SJSA1 (cell line): Measurements from ENCODE around the gene ANKS3. TPM values are rescaled to one million over a fixed set of nuclear protein-coding genes. Genes with fewer than 3 reads are reported as not detected.

Source experiments
- DNase-seq, 2 experiments: peaks; one replicate each; pipeline ENCODE4 v3.0.0-alpha.2; 2015 to 2020; ENCODE audit warnings: low spot score in 2 of 2, low read depth in 1 of 2
- H3K27ac ChIP-seq: fragments of 250-450 bp; sonication (Bioruptor Pico); 2 replicates; pipeline ENCODE4 v1.5.1; 2020; ENCODE audit warnings: mild to moderate bottlenecking, moderate library complexity
- H3K27me3 ChIP-seq: fragments of 250-450 bp; sonication (Bioruptor Pico); replicated peaks from 2 replicates; pipeline ENCODE4 v1.5.1; 2020; ENCODE audit warnings: mild to moderate bottlenecking, moderate library complexity
- H3K36me3 ChIP-seq: fragments of 250-450 bp; sonication (Bioruptor Pico); 2 replicates; pipeline ENCODE4 v1.5.1; 2020; ENCODE audit warnings: mild to moderate bottlenecking
- H3K4me1 ChIP-seq: fragments of 250-450 bp; sonication (Bioruptor Pico); replicated peaks from 2 replicates; pipeline ENCODE4 v1.6.1; 2021; ENCODE audit warnings: mild to moderate bottlenecking
- H3K4me3 ChIP-seq: fragments of 250-450 bp; sonication (Bioruptor Pico); 2 replicates; pipeline ENCODE4 v1.5.1; 2020; ENCODE audit warnings: mild to moderate bottlenecking
- H3K9me3 ChIP-seq: fragments of 250-450 bp; sonication (Bioruptor Pico); replicated peaks from 2 replicates; pipeline ENCODE4 v1.5.1; 2020; ENCODE audit warnings: mild to moderate bottlenecking
- total RNA-seq: library from RNA; depleted of rRNA; stranded (reverse); fragments of >200 nt; shearing (Covaris generic); gene quantifications from 2 replicates; pipeline ENCODE4 v1.2.3, GENCODE V29; 2014; rRNA removed

Gene ANKS3
- total RNA-seq: 20.9 and 21.9 TPM in 2 replicates

- Histone ChIP-seq H3K4me1 (peaks cover 5% of the 10 kb centered on the region), H3K36me3 (peaks cover 17% of the 10 kb centered on the region)
- peak; percentile 94 to 98 for DNase-seq
Measured at GRCh38 chr16:4734063-4734729, at the start of gene ANKS3, which contains the start of gene DNAAF8. Gene ANKS3 (minus strand): TSS chr16:4734271. CDS start chr16:4730149, 4,122 bp downstream. Gene DNAAF8 (plus strand): TSS chr16:4734537. CDS start chr16:4736515, 1,978 bp downstream.

DNA sequence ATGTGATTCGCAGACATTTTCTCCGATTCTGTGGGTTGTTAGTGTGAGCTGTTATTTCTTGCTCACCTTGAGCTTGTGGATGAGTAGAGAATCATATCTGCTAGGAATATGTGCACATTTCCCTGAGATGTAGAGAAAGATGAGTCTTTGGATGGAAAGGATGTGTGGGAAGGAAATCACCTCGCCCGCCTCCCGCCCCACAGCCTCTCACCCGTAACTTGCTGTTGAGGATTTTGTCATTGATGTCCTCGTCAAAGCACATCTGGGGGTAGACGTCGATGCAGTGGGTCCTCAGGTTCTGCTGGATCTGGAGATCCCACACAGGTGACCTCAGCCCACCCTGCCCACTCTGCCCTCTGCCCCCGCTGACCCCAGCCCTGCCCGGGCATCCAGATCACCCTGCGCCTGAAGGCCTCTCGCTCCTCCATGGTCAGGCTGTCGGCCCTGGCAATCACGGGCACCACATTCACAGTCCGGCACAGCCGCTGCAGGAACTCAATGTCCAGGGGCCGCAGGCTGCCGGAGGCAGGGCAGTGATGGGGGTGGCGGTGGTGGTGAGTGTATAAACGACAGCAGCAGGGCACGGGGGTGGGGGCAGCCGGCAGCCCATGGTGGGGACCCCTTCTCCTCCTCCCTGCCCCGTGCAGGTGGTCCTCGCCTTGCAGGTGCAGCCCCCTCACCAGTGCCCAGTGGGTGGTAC lies 49.3 kb upstream of the ANKS3 start:
- DNase-seq: no peak
- Histone ChIP-seq H3K4me3 (no peak overlapping the region), H3K27me3 (no peaks in the 10 kb centered on the region; the same call in 1 of the 2 replicates), H3K27ac (no peak overlapping the region), H3K4me1 (no peaks in the 10 kb centered on the region), H3K9me3 (no peaks in the 10 kb centered on the region), H3K36me3 (no peaks in the 10 kb centered on the region)

More at GRCh38 chr16:4734063-4734729, at the start of gene ANKS3, which contains the start of gene DNAAF8:
- H3K27me3 ChIP-seq: no peaks in the 10 kb centered on the region
- peak within 1 kb of the TSS; percentile 70 for H3K4me3 ChIP-seq
- no peaks in the 10 kb centered on the region for H3K9me3 ChIP-seq
- peak within 1 kb of the TSS; percentile 53 for H3K27ac ChIP-seq

GRCh38 chr16:4780235-4780634 lies 46.2 kb upstream of the ANKS3 start:
- Histone ChIP-seq H3K4me3 (no peak overlapping the region), H3K27me3 (no peaks in the 10 kb centered on the region; the same call in 1 of the 2 replicates), H3K27ac (no peak overlapping the region), H3K4me1 (no peaks in the 10 kb centered on the region), H3K9me3 (no peaks in the 10 kb centered on the region), H3K36me3 (no peaks in the 10 kb centered on the region)
- DNase-seq: no peak

GRCh38 chr16:4778050-4778392 lies 44.0 kb upstream of the ANKS3 start:
- Histone ChIP-seq H3K27ac (no peak overlapping the region), H3K9me3 (no peaks in the 10 kb centered on the region), H3K36me3 (no peaks in the 10 kb centered on the region), H3K4me1 (no peaks in the 10 kb centered on the region), H3K4me3 (no peak overlapping the region), H3K27me3 (no peaks in the 10 kb centered on the region; the same call in 1 of the 2 replicates)
- no peak for DNase-seq

DNA sequence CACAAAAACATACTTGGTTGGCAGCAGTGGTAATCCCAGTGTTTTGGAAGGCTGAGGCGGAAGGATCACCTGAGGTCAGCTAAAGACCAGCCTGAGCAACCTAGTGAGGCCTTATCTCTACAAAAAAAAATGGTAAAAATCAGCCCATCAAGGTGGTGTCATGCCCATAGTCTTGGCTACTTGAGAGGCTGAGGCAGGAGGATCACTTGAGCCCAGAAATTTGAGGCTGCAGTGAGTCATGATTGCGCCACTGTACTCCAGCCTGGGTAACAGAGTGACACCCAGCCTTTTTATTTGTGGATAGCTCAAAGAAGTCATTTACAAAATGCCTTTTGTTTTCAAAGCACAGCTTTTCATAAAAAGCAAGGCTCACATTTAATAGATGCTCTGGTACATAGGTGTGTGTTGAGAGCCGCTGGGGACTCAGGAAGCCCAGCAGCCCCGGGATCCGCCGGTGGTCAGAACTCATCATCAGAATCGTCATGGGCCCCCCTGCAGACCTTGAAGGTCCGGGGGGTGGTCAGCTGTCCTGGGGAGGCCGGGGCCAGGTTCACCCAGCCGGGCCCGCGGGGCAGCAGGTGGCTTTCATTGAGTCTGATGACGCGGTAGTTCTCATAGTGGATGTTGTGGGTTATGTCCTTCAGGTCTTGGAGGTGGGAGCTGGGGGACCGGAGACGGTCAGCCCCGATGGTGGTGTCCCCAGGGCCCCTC lies 43.4 kb upstream of the ANKS3 start:
- Histone ChIP-seq H3K27ac (no peak overlapping the region), H3K4me1 (no peaks in the 10 kb centered on the region), H3K9me3 (no peaks in the 10 kb centered on the region), H3K36me3 (no peaks in the 10 kb centered on the region), H3K27me3 (no peaks in the 10 kb centered on the region; the same call in 1 of the 2 replicates), H3K4me3 (no peak overlapping the region)
- no peak for DNase-seq

GRCh38 chr16:4776141-4776705 lies 42.2 kb upstream of the ANKS3 start:
- no peak for DNase-seq

DNA sequence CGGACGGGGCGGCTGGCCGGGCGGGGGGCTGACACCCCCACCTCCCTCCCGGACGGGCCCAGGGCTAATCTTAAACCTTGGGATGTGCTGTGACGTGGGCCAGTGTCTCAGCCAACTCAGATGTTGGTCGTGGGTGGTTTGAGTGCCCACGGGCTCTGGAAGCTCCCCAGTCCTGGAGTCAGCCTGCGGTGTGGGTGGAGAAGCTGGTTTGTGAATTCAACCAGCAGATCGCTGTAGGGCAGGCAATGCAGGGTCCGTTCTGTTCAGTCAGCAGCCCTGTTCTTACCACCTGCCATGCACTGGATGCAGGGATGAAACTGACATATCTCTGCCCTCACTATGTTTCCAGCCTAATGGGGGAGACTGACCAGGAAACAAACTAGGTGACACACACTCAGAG lies 40.9 kb upstream of the ANKS3 start:
- Histone ChIP-seq H3K9me3 (no peaks in the 10 kb centered on the region), H3K4me1 (no peaks in the 10 kb centered on the region), H3K36me3 (no peaks in the 10 kb centered on the region), H3K27ac (no peak overlapping the region), H3K4me3 (no peak overlapping the region), H3K27me3 (no peaks in the 10 kb centered on the region)
- DNase-seq: no peak

More at GRCh38 chr16:4776141-4776705, 42.2 kb upstream of the ANKS3 start:
- Histone ChIP-seq H3K27me3 (no peaks in the 10 kb centered on the region; the same call in 1 of the 2 replicates), H3K4me1 (no peaks in the 10 kb centered on the region), H3K9me3 (no peaks in the 10 kb centered on the region), H3K27ac (no peak overlapping the region), H3K36me3 (no peaks in the 10 kb centered on the region), H3K4me3 (no peak overlapping the region)

- Histone ChIP-seq H3K4me3 (no peak overlapping the region), H3K4me1 (peaks cover 11% of the 10 kb centered on the region), H3K27ac (no peak overlapping the region), H3K9me3 (no peaks in the 10 kb centered on the region), H3K27me3 (no peaks in the 10 kb centered on the region), H3K36me3 (no peaks in the 10 kb centered on the region)
- no peak for DNase-seq
Measured at GRCh38 chr16:4772351-4772750, 38.3 kb upstream of the ANKS3 start.

- peaks cover 3% of the 10 kb centered on the region for H3K36me3 ChIP-seq
- no peak overlapping the region for H3K27ac ChIP-seq
- peaks cover 11% of the 10 kb centered on the region for H3K4me1 ChIP-seq
- no peaks in the 10 kb centered on the region for H3K27me3 ChIP-seq
- H3K4me3 ChIP-seq: no peak overlapping the region
- DNase-seq: no peak
- 0 out of 2 replicates have a peak, but pooled peaks cover 3% of the 10 kb centered on the region for H3K9me3 ChIP-seq
Measured at GRCh38 chr16:4771646-4772045, 37.6 kb upstream of the ANKS3 start.

DNA sequence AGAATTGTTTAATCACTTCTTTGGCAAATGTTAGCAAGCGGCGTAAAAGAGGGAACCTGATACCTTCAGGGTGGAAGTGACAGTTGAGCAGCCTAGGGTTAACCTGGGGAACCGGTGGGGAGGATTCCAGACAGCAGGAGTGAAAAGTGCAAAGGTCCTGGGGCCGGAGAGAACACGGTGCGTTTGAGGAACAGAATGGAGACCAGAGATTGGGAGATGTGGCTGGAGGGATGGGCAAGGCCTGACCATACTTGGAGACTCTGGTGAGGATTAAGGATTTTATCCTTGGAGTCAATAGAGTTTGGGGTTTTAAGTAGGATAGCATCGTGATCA lies 35.2 kb upstream of the ANKS3 start:
- Histone ChIP-seq H3K4me3 (no peak overlapping the region), H3K9me3 (0 out of 2 replicates have a peak, but pooled peaks cover 4% of the 10 kb centered on the region), H3K4me1 (peaks cover 19% of the 10 kb centered on the region), H3K27me3 (no peaks in the 10 kb centered on the region), H3K27ac (no peak overlapping the region), H3K36me3 (peaks cover 21% of the 10 kb centered on the region)
- no peak for DNase-seq

DNA sequence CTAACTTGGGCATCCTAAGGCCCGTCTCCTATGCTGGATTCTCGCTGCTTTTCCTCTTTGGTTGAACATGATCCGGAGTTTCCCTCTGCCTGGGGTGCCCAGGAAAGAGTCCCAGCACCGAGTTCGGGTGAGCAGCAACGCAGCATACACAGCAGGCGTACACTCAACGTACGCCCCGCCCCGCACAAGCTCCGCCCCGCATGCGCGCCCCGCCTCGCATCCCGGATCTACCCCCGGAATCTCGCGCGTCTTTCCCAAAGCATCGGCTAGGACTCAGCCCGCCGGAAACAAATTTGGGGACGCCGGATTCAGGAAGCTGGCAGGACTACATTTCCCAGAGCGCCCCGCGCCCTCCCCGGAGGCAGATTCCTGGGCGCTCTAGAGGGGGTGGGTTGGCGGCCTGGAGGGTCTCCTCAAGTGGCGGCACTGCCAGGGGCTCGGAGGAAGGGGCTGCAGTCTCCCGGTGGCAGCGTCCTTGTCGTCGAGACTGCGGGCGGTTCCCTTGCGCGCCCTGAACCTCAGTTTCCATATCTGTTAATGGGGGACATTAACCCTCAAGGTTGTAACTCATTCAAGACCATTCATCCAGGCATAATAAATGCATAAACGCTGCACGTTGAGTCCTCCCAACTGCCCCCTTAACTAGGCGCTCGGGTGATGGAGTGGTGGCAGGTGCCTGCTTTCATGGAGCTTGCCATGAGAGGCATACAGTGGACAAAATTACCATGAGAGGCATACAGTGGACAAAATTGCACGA lies 34.7 kb upstream of the ANKS3 start:
- H3K27ac ChIP-seq: peak overlapping the region; percentile 26; the same call in 1 of the 2 replicates
- DNase-seq: peak; percentile 79 to 97

GRCh38 chr16:4767872-4768548 lies 33.9 kb upstream of the ANKS3 start:
- 0 out of 2 replicates have a peak, but pooled peaks cover 4% of the 10 kb centered on the region for H3K9me3 ChIP-seq
- H3K4me1 ChIP-seq: peaks cover 19% of the 10 kb centered on the region
- H3K27ac ChIP-seq: peak overlapping the region; percentile 26; the same call in 1 of the 2 replicates
- peak overlapping the region; percentile 38 for H3K4me3 ChIP-seq
- DNase-seq: no peak
- H3K36me3 ChIP-seq: peaks cover 34% of the 10 kb centered on the region
- H3K27me3 ChIP-seq: no peaks in the 10 kb centered on the region

More for the DNA sequence above, 34.7 kb upstream of the ANKS3 start:
- peaks cover 27% of the 10 kb centered on the region for H3K36me3 ChIP-seq
- no peaks in the 10 kb centered on the region for H3K27me3 ChIP-seq
- peak overlapping the region; percentile 38 for H3K4me3 ChIP-seq
- peaks cover 19% of the 10 kb centered on the region for H3K4me1 ChIP-seq
- H3K9me3 ChIP-seq: 0 out of 2 replicates have a peak, but pooled peaks cover 4% of the 10 kb centered on the region
